ENCODE measurements around the gene CCDC188. TPM values are rescaled to one million over a fixed set of nuclear protein-coding genes. Genes with fewer than 3 reads are reported as not detected.

The CCDC188 gene
- total and polyA plus RNA-seq, 2 donors = 0.69 to 0.90 TPM

- no peaks in the 10 kb centered on the region for H3K36me3 ChIP-seq (ENCODE audit: insufficient read depth)
- H3K4me3 ChIP-seq (ENCODE audit: low read depth, low read length) = no peak overlapping the region
- 86% methylated on average over 13 of the region's 13 CpGs for WGBS
- no peaks in the 10 kb centered on the region for H3K4me1 ChIP-seq (ENCODE audit: insufficient read depth)
- no peak for DNase-seq (ENCODE audit: extremely low spot score)
- H3K27ac ChIP-seq (ENCODE audit: low read depth) = no peak overlapping the region
These were observed 29.4 kb upstream of the CCDC188 start for GRCh38 chr22:20180245-20180630.

- Histone ChIP-seq H3K27ac (ENCODE audit: low read depth) (no peak overlapping the region), H3K4me1 (ENCODE audit: insufficient read depth) (no peaks in the 10 kb centered on the region), H3K36me3 (ENCODE audit: insufficient read depth) (no peaks in the 10 kb centered on the region), H3K4me3 (ENCODE audit: low read depth, low read length) (no peak overlapping the region)
- 90% methylated on average over 27 of the region's 27 CpGs for WGBS
- no peak for DNase-seq (ENCODE audit: extremely low spot score)
These were observed 28.8 kb upstream of the CCDC188 start for GRCh38 chr22:20179455-20180244.

GRCh38 chr22:20178915-20179227 is 28.0 kb upstream of the CCDC188 start:
- Histone ChIP-seq H3K36me3 (ENCODE audit: insufficient read depth) (no peaks in the 10 kb centered on the region), H3K4me1 (ENCODE audit: insufficient read depth) (no peaks in the 10 kb centered on the region), H3K4me3 (ENCODE audit: low read depth, low read length) (no peak overlapping the region), H3K27ac (ENCODE audit: low read depth) (no peak overlapping the region)
- WGBS = 94% methylated on average over 10 of the region's 10 CpGs
- no peak for DNase-seq (ENCODE audit: extremely low spot score)

GRCh38 chr22:20178075-20178914 is 27.4 kb upstream of the CCDC188 start:
- no peak for DNase-seq (ENCODE audit: extremely low spot score)
- H3K36me3 ChIP-seq (ENCODE audit: insufficient read depth) = no peaks in the 10 kb centered on the region
- WGBS = 84% methylated on average over 29 of the region's 29 CpGs
- H3K27ac ChIP-seq (ENCODE audit: low read depth) = no peak overlapping the region
- H3K4me3 ChIP-seq (ENCODE audit: low read depth, low read length) = no peak overlapping the region
- no peaks in the 10 kb centered on the region for H3K4me1 ChIP-seq (ENCODE audit: insufficient read depth)

GRCh38 chr22:20177217-20177911 is 26.5 kb upstream of the CCDC188 start:
- WGBS = 80% methylated on average over 21 of the region's 21 CpGs
- Histone ChIP-seq H3K4me1 (ENCODE audit: insufficient read depth) (no peaks in the 10 kb centered on the region), H3K36me3 (ENCODE audit: insufficient read depth) (no peaks in the 10 kb centered on the region)

GRCh38 chr22:20176421-20177085 is 25.7 kb upstream of the CCDC188 start:
- no peak overlapping the region for H3K27ac ChIP-seq (ENCODE audit: low read depth)
- no peaks in the 10 kb centered on the region for H3K36me3 ChIP-seq (ENCODE audit: insufficient read depth)

More at GRCh38 chr22:20177217-20177911, 26.5 kb upstream of the CCDC188 start:
- Histone ChIP-seq H3K4me3 (ENCODE audit: low read depth, low read length) (no peak overlapping the region), H3K27ac (ENCODE audit: low read depth) (no peak overlapping the region)
- no peak for DNase-seq (ENCODE audit: extremely low spot score)

GRCh38 chr22:20175597-20175900 is 24.7 kb upstream of the CCDC188 start:
- no peaks in the 10 kb centered on the region for H3K4me1 ChIP-seq (ENCODE audit: insufficient read depth)
- no peaks in the 10 kb centered on the region for H3K36me3 ChIP-seq (ENCODE audit: insufficient read depth)
- H3K4me3 ChIP-seq (ENCODE audit: low read depth, low read length) = no peak overlapping the region
- 57% methylated on average over 12 of the region's 12 CpGs for WGBS
- H3K27ac ChIP-seq (ENCODE audit: low read depth) = no peak overlapping the region
- no peak for DNase-seq (ENCODE audit: extremely low spot score)

More at GRCh38 chr22:20176421-20177085, 25.7 kb upstream of the CCDC188 start:
- WGBS = 68% methylated on average over 17 of the region's 17 CpGs
- DNase-seq (ENCODE audit: extremely low spot score) = no peak
- Histone ChIP-seq H3K4me1 (ENCODE audit: insufficient read depth) (no peaks in the 10 kb centered on the region), H3K4me3 (ENCODE audit: low read depth, low read length) (no peak overlapping the region)

GRCh38 chr22:20174785-20175596 is 24.1 kb upstream of the CCDC188 start:
- Histone ChIP-seq H3K36me3 (ENCODE audit: insufficient read depth) (no peaks in the 10 kb centered on the region), H3K4me1 (ENCODE audit: insufficient read depth) (no peaks in the 10 kb centered on the region), H3K27ac (ENCODE audit: low read depth) (no peak overlapping the region), H3K4me3 (ENCODE audit: low read depth, low read length) (no peak overlapping the region)
- 77% methylated on average over 19 of the region's 19 CpGs for WGBS
- DNase-seq (ENCODE audit: extremely low spot score) = no peak

GRCh38 chr22:20173772-20174171 is 22.9 kb upstream of the CCDC188 start:
- Histone ChIP-seq H3K36me3 (ENCODE audit: insufficient read depth) (no peaks in the 10 kb centered on the region), H3K4me1 (ENCODE audit: insufficient read depth) (no peaks in the 10 kb centered on the region), H3K4me3 (ENCODE audit: low read depth, low read length) (no peak overlapping the region), H3K27ac (ENCODE audit: low read depth) (no peak overlapping the region)
- no peak for DNase-seq (ENCODE audit: extremely low spot score)
- 62% methylated on average over 10 of the region's 10 CpGs for WGBS

- DNase-seq (ENCODE audit: extremely low spot score) = no peak
- Histone ChIP-seq H3K27ac (ENCODE audit: low read depth) (no peak overlapping the region), H3K36me3 (ENCODE audit: insufficient read depth) (no peaks in the 10 kb centered on the region), H3K4me1 (ENCODE audit: insufficient read depth) (no peaks in the 10 kb centered on the region), H3K4me3 (ENCODE audit: low read depth, low read length) (no peak overlapping the region)
- 86% methylated on average over 11 of the region's 11 CpGs for WGBS
These were observed 22.4 kb upstream of the CCDC188 start for GRCh38 chr22:20173246-20173645.

GRCh38 chr22:20172141-20172613 is 21.3 kb upstream of the CCDC188 start:
- WGBS = 91% methylated on average over 10 of the region's 10 CpGs
- Histone ChIP-seq H3K4me1 (ENCODE audit: insufficient read depth) (no peaks in the 10 kb centered on the region), H3K36me3 (ENCODE audit: insufficient read depth) (no peaks in the 10 kb centered on the region), H3K4me3 (ENCODE audit: low read depth, low read length) (no peak overlapping the region), H3K27ac (ENCODE audit: low read depth) (no peak overlapping the region)
- DNase-seq (ENCODE audit: extremely low spot score) = no peak

- Histone ChIP-seq H3K4me3 (ENCODE audit: low read depth, low read length) (no peak overlapping the region), H3K4me1 (ENCODE audit: insufficient read depth) (no peaks in the 10 kb centered on the region), H3K36me3 (ENCODE audit: insufficient read depth) (no peaks in the 10 kb centered on the region), H3K27ac (ENCODE audit: low read depth) (no peak overlapping the region)
- 88% methylated on average over 12 of the region's 12 CpGs for WGBS
- no peak for DNase-seq (ENCODE audit: extremely low spot score)
These were observed 20.7 kb upstream of the CCDC188 start for GRCh38 chr22:20171288-20172140.

All from urinary bladder (tissue), 4 donors.